Liver (tissue), 9 donors: ENCODE measurements around the gene ZC3H11A. TPM values are rescaled to one million over a fixed set of nuclear protein-coding genes. Genes with fewer than 3 reads are reported as not detected.

Source experiments
- DNase-seq: peaks from one replicate; pipeline ENCODE4 v3.0.0-alpha.2; 2017; ENCODE audit warnings: low spot score
- H3K27ac ChIP-seq, 2 donors: one replicate each; pipeline ENCODE4 v1.7.0; 2013; ENCODE audit warnings: inconsistent platforms in 2 of 2, low read length in 2 of 2, control low read depth in 1 of 2, low read depth in 1 of 2, mild to moderate bottlenecking in 1 of 2
- H3K27me3 ChIP-seq, 4 donors: one replicate each; pipeline versions ENCODE4 v1.6.1 to v1.7.0; 2013; ENCODE audit warnings: low read length in 3 of 4, inconsistent platforms in 1 of 4, mild to moderate bottlenecking in 1 of 4, moderate library complexity in 1 of 4; ENCODE audit not compliant: control insufficient read depth in 4 of 4, insufficient read depth in 4 of 4
- H3K36me3 ChIP-seq, 4 donors: one replicate each; pipeline versions ENCODE4 v1.6.1 to v1.7.0; 2013; ENCODE audit warnings: low read length in 3 of 4, mild to moderate bottlenecking in 3 of 4, low read depth in 1 of 4, moderate library complexity in 1 of 4; ENCODE audit not compliant: control insufficient read depth in 4 of 4, insufficient read depth in 3 of 4
- H3K4me1 ChIP-seq, 4 donors: one replicate each; pipeline versions ENCODE4 v1.6.1 to v1.7.0; 2013; ENCODE audit warnings: low read length in 3 of 4, mild to moderate bottlenecking in 3 of 4, moderate library complexity in 1 of 4; ENCODE audit not compliant: control insufficient read depth in 4 of 4, insufficient read depth in 4 of 4
- H3K4me3 ChIP-seq, 3 donors: one replicate each; pipeline versions ENCODE4 v1.6.1 to v1.7.0; 2013; ENCODE audit warnings: low read length in 3 of 3, control low read depth in 1 of 3, low read depth in 1 of 3, mild to moderate bottlenecking in 1 of 3
- H3K9ac ChIP-seq, 2 donors: one replicate each; pipeline ENCODE4 v1.7.0; 2013; ENCODE audit warnings: low read length in 2 of 2, mild to moderate bottlenecking in 2 of 2, moderate library complexity in 2 of 2, control low read depth in 1 of 2, low read depth in 1 of 2
- H3K9me3 ChIP-seq, 4 donors: one replicate each; pipeline versions ENCODE4 v1.6.1 to v1.7.0; 2013; ENCODE audit warnings: low read length in 3 of 4; ENCODE audit not compliant: control insufficient read depth in 4 of 4
- ATF3 ChIP-seq: IDR thresholded peaks from 2 replicates; pipeline ENCODE4 v1.6.1; 2016; ENCODE audit warnings: antibody characterized with exemption
- EGR1 ChIP-seq, 2 donors: IDR thresholded peaks; 2 replicates each; pipeline ENCODE4 v1.6.1; 2016 to 2018; ENCODE audit warnings: antibody characterized with exemption in 2 of 2, low read depth in 2 of 2
- FOXA1 ChIP-seq: IDR thresholded peaks from 2 replicates; pipeline ENCODE4 v1.6.1; 2016; ENCODE audit warnings: antibody characterized with exemption
- FOXA2 ChIP-seq: IDR thresholded peaks from 2 replicates; pipeline ENCODE4 v1.6.1; 2016; ENCODE audit warnings: antibody characterized with exemption
- GABPA ChIP-seq, 2 donors: IDR thresholded peaks in 1 of 2; conservative IDR thresholded peaks in 1 of 2; 2 replicates each; pipeline ENCODE4 v1.6.1; 2016; ENCODE audit warnings: antibody characterized with exemption in 2 of 2, mild to moderate bottlenecking in 1 of 2, moderate library complexity in 1 of 2
- HNF4A ChIP-seq, 2 donors: conservative IDR thresholded peaks; 2 replicates each; pipeline ENCODE4 v1.6.1; 2016; ENCODE audit warnings: antibody characterized with exemption in 2 of 2, mild to moderate bottlenecking in 2 of 2
- HNF4G ChIP-seq: IDR thresholded peaks from 2 replicates; pipeline ENCODE4 v1.6.1; 2016; ENCODE audit warnings: antibody characterized with exemption
- JUND ChIP-seq, 2 donors: IDR thresholded peaks; 2 replicates each; pipeline ENCODE4 v1.6.1; 2016; ENCODE audit warnings: antibody characterized with exemption in 2 of 2
- NR2F2 ChIP-seq: IDR thresholded peaks from 2 replicates; pipeline ENCODE4 v1.6.1; 2016; ENCODE audit warnings: antibody characterized with exemption
- RAD21 ChIP-seq, 2 donors: IDR thresholded peaks; 2 replicates each; pipeline ENCODE4 v1.6.1; 2016; ENCODE audit warnings: antibody characterized with exemption in 2 of 2, mild to moderate bottlenecking in 2 of 2
- REST ChIP-seq: IDR thresholded peaks from 2 replicates; pipeline ENCODE4 v1.6.1; 2016; ENCODE audit warnings: antibody characterized with exemption, mild to moderate bottlenecking
- RXRA ChIP-seq, 2 donors: IDR thresholded peaks; 2 replicates each; pipeline ENCODE4 v1.6.1; 2017 to 2018; ENCODE audit warnings: antibody characterized with exemption in 2 of 2, mild to moderate bottlenecking in 1 of 2
- SP1 ChIP-seq: IDR thresholded peaks from 2 replicates; pipeline ENCODE4 v1.6.1; 2018; ENCODE audit warnings: antibody characterized with exemption, mild to moderate bottlenecking
- TAF1 ChIP-seq: conservative IDR thresholded peaks from 2 replicates; pipeline ENCODE4 v1.6.1; 2016; ENCODE audit warnings: antibody characterized with exemption, mild to moderate bottlenecking
- YY1 ChIP-seq: IDR thresholded peaks from 2 replicates; pipeline ENCODE4 v1.6.1; 2016; ENCODE audit warnings: antibody characterized with exemption, mild to moderate bottlenecking
- WGBS: extraction: QIAGEN DNeasy Blood & Tissue Kit; methylation state at CpG from one replicate; pipeline ENCODE4 v1.1.7; 2013; 5-methylcytosine and 5-hydroxymethylcytosine counted together
- polyA plus RNA-seq, 2 donors: library from polyadenylated mRNA; stranded (reverse) in 1 of 2; unstranded in 1 of 2; fragments of 200-250 nt in 1 of 2; fragments of >200 nt in 1 of 2; fragmentation: Nextera tagmentation in 1 of 2; extraction: Ambion mirVana in 1 of 2; gene quantifications; one replicate each; pipeline versions ENCODE4 v1.2.1 to v1.2.3, GENCODE V29; 2013 to 2015
- total RNA-seq, 2 donors: library from RNA; depleted of rRNA; stranded (reverse); fragments of >200 nt; gene quantifications; one replicate each; pipeline ENCODE4 v1.2.3, GENCODE V29; 2014
- TF ChIP-seq, protein P1 (sequence below): fragments of 150-350 bp; IDR thresholded peaks from 2 replicates; pipeline ENCODE4 v1.5.1; 2017; ENCODE audit warnings: improper control_type of control experiment, low read depth, low read length; ENCODE audit not compliant: missing input control
- TF ChIP-seq, protein P2 (sequence below): IDR thresholded peaks from 2 replicates; pipeline ENCODE4 v1.6.1; 2016; ENCODE audit warnings: antibody characterized with exemption
- TF ChIP-seq, protein P3 (sequence below): IDR thresholded peaks from 2 replicates; pipeline ENCODE4 v1.6.1; 2016; ENCODE audit warnings: antibody characterized with exemption
- donor health status: healthy.
- donor health status: healthy.
- donor health status: healthy.
- donor health status: healthy.
- donor health status: healthy.

Gene ZC3H11A
- total and polyA plus RNA-seq, 4 donors: 14.9 to 76.8 (median 30.2) TPM

- 92% methylated on average over 3 of the region's 3 CpGs for WGBS
- no peak for TF ChIP-seq REST
- TF ChIP-seq NR2F2: no peak
- TF ChIP-seq SP1: no peak
- TF ChIP-seq GABPA (IDR thresholded peaks at IDR 0.05 in 1 of 2, conservative IDR thresholded peaks at IDR 0.05 in 1 of 2): no peak
- TF ChIP-seq EGR1 (IDR thresholded peaks at IDR 0.05; ENCODE audit: low read depth in 2 of 2): no peak
- no peak for TF ChIP-seq ATF3
- TF ChIP-seq TAF1: no peak
- TF ChIP-seq HNF4G: no peak
- TF ChIP-seq, protein P1, sequence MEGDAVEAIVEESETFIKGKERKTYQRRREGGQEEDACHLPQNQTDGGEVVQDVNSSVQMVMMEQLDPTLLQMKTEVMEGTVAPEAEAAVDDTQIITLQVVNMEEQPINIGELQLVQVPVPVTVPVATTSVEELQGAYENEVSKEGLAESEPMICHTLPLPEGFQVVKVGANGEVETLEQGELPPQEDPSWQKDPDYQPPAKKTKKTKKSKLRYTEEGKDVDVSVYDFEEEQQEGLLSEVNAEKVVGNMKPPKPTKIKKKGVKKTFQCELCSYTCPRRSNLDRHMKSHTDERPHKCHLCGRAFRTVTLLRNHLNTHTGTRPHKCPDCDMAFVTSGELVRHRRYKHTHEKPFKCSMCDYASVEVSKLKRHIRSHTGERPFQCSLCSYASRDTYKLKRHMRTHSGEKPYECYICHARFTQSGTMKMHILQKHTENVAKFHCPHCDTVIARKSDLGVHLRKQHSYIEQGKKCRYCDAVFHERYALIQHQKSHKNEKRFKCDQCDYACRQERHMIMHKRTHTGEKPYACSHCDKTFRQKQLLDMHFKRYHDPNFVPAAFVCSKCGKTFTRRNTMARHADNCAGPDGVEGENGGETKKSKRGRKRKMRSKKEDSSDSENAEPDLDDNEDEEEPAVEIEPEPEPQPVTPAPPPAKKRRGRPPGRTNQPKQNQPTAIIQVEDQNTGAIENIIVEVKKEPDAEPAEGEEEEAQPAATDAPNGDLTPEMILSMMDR: no peak
- TF ChIP-seq JUND (IDR thresholded peaks at IDR 0.05): no peak
- TF ChIP-seq YY1: no peak
- no peak for TF ChIP-seq HNF4A (conservative IDR thresholded peaks at IDR 0.05)
- TF ChIP-seq FOXA1: no peak
- no peak for TF ChIP-seq RAD21 (IDR thresholded peaks at IDR 0.05)
- TF ChIP-seq, protein P2, sequence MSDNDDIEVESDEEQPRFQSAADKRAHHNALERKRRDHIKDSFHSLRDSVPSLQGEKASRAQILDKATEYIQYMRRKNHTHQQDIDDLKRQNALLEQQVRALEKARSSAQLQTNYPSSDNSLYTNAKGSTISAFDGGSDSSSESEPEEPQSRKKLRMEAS: no peak
- no peak for TF ChIP-seq RXRA (IDR thresholded peaks at IDR 0.05)
- no peak for TF ChIP-seq FOXA2
- TF ChIP-seq, protein P3, sequence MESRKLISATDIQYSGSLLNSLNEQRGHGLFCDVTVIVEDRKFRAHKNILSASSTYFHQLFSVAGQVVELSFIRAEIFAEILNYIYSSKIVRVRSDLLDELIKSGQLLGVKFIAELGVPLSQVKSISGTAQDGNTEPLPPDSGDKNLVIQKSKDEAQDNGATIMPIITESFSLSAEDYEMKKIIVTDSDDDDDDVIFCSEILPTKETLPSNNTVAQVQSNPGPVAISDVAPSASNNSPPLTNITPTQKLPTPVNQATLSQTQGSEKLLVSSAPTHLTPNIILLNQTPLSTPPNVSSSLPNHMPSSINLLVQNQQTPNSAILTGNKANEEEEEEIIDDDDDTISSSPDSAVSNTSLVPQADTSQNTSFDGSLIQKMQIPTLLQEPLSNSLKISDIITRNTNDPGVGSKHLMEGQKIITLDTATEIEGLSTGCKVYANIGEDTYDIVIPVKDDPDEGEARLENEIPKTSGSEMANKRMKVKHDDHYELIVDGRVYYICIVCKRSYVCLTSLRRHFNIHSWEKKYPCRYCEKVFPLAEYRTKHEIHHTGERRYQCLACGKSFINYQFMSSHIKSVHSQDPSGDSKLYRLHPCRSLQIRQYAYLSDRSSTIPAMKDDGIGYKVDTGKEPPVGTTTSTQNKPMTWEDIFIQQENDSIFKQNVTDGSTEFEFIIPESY: no peak
These were observed 3.9 kb upstream of the ZC3H11A start for GRCh38 chr1:203791498-203791897.

More at GRCh38 chr1:203791498-203791897, 3.9 kb upstream of the ZC3H11A start:
- DNase-seq: no peak
- H3K9me3 ChIP-seq: no peaks in the 10 kb centered on the region
- no peaks in the 10 kb centered on the region for H3K27me3 ChIP-seq
- no peak overlapping the region for H3K9ac ChIP-seq
- H3K36me3 ChIP-seq: no peaks in the 10 kb centered on the region
- H3K4me3 ChIP-seq: no peak overlapping the region
- peaks cover 0 to 4% (median 0%) of the 10 kb centered on the region in 4 donors for H3K4me1 ChIP-seq
- no peak overlapping the region for H3K27ac ChIP-seq
